ENCODE measurements around the gene MKRN3. TPM values are rescaled to one million over a fixed set of nuclear protein-coding genes. Genes with fewer than 3 reads are reported as not detected.

MKRN3 gene
- total and polyA plus RNA-seq, 2 of the 8 experiments (the other 6 are each of a cell fraction or from before 2014, with no cell fraction given) = not detected

GRCh38 chr15:23594252-23594770 is 28.8 kb downstream of the MKRN3 start:
- FAIRE-seq (no peak), DNase-seq (ENCODE audit: low read depth in 1 of 2, low spot score in 2 of 2) (no peak)
- H3K18ac ChIP-seq (ENCODE audit: extremely low read depth, low read length) = no peak overlapping the region
- no peak overlapping the region for H4K8ac ChIP-seq (ENCODE audit: extremely low read depth, insufficient read depth, low read length)
- H3K9me3 ChIP-seq (ENCODE audit: insufficient read depth in 2 of 2, low read depth in 1 of 2, low read length in 1 of 2) = peaks cover 6 to 33% of the 10 kb centered on the region in 2 experiments; a peak in 3 of 4 replicates
- no peak overlapping the region for H3K9ac ChIP-seq (replicated peaks in 1 of 4; ENCODE audit: extremely low read depth in 1 of 4, low read depth in 3 of 4, low read length in 3 of 4)
- no peak overlapping the region for H2BK20ac ChIP-seq (ENCODE audit: low read length)
- no peak overlapping the region for H2AK5ac ChIP-seq (ENCODE audit: low read depth, low read length)
- no peak overlapping the region for H4K5ac ChIP-seq (ENCODE audit: insufficient read length, low read depth, low read length)
- no peaks in the 10 kb centered on the region for H3K27me3 ChIP-seq (replicated peaks in 1 of 4; ENCODE audit: control insufficient read depth in 3 of 4, extremely low read depth in 1 of 4, insufficient read depth in 3 of 4, low read length in 3 of 4)
- no peak overlapping the region for H3K27ac ChIP-seq (ENCODE audit: low read depth, low read length)
- H3K4me2 ChIP-seq (ENCODE audit: insufficient read depth in 1 of 2, low read depth in 2 of 2, low read length in 2 of 2) = no peak overlapping the region
- H3K4me1 ChIP-seq (replicated peaks in 1 of 4; ENCODE audit: control insufficient read depth in 3 of 4, insufficient read depth in 4 of 4, low read length in 3 of 4) = no peaks in the 10 kb centered on the region
- no peaks in the 10 kb centered on the region for H3K79me1 ChIP-seq (ENCODE audit: low read depth, low read length)
- H2AFZ ChIP-seq (ENCODE audit: low read length) = no peak overlapping the region
- H3K4ac ChIP-seq (replicated peaks; ENCODE audit: insufficient read length, low read depth, low read length) = no peak overlapping the region
- no peaks in the 10 kb centered on the region for H3K36me3 ChIP-seq (ENCODE audit: control insufficient read depth in 2 of 4, insufficient read depth in 4 of 4, low read length in 3 of 4)
- H3K23ac ChIP-seq (ENCODE audit: insufficient read length) = no peak overlapping the region
- POLR2A ChIA-PET (ENCODE audit: partially characterized antibody) = no interaction called here
- H4K20me1 ChIP-seq (replicated peaks in 1 of 2; ENCODE audit: control insufficient read depth in 1 of 2, insufficient read depth in 2 of 2, low read length in 2 of 2) = no peaks in the 10 kb centered on the region
- no peaks in the 10 kb centered on the region for H3K79me2 ChIP-seq (ENCODE audit: control insufficient read depth in 1 of 2, insufficient read depth in 2 of 2, low read length in 2 of 2)
- no peak overlapping the region for H2BK12ac ChIP-seq (ENCODE audit: low read depth, low read length)
- no peak overlapping the region for H3K56ac ChIP-seq (replicated peaks; ENCODE audit: insufficient read length, low read depth, low read length)
- 77% methylated on average over 7 of the region's 7 CpGs; no CpG with 5 or more reads in 1 of the 2 experiments for WGBS, 2 experiments (ENCODE audit: extremely low coverage in 1 of 2, insufficient coverage in 1 of 2, insufficient read length in 1 of 2, insufficient replicate concordance in 2 of 2, low coverage in 1 of 2, low lambda C conversion rate in 2 of 2, missing lambda C conversion rate in 1 of 2)
- H3K23me2 ChIP-seq (ENCODE audit: low read depth, low read length) = no peaks in the 10 kb centered on the region
- H2BK15ac ChIP-seq (ENCODE audit: low read length) = no peak overlapping the region
- no peak overlapping the region for H2BK120ac ChIP-seq (replicated peaks; ENCODE audit: low read depth, low read length)
- H3K4me3 ChIP-seq (ENCODE audit: extremely low read depth in 1 of 4, insufficient read depth in 2 of 4, low read depth in 3 of 4, low read length in 4 of 4) = no peak overlapping the region
- no peak overlapping the region for H4K91ac ChIP-seq (replicated peaks; ENCODE audit: insufficient read length, low read length)
- CTCF ChIA-PET (ENCODE audit: partially characterized antibody) = no interaction called here
- H3K14ac ChIP-seq (ENCODE audit: insufficient read length) = no peak overlapping the region
- no peak overlapping the region for H2BK5ac ChIP-seq (ENCODE audit: low read depth, low read length)
- no peak for TF ChIP-seq SP1 (IDR thresholded peaks at IDR 0.05; ENCODE audit: low read depth, low read length)
- no peak for TF ChIP-seq SIX5 (IDR thresholded peaks at IDR 0.05; ENCODE audit: low read depth, low read length)
- TF ChIP-seq KDM4A (IDR thresholded peaks at IDR 0.05; ENCODE audit: low read depth, low read length, severe bottlenecking) = no peak
- TF ChIP-seq CHD1 (IDR thresholded peaks at IDR 0.05; ENCODE audit: low read depth, low read length) = no peak
- no peak for TF ChIP-seq NANOG (IDR thresholded peaks at IDR 0.05; ENCODE audit: insufficient read depth, low read depth, low read length, poor library complexity, severe bottlenecking)
- TF ChIP-seq RFX5 (IDR thresholded peaks at IDR 0.05; ENCODE audit: borderline replicate concordance, low read depth, low read length) = no peak
- no peak for TF ChIP-seq TCF12 (IDR thresholded peaks at IDR 0.05; ENCODE audit: low read depth, low read length)
- TF ChIP-seq E2F6 (IDR thresholded peaks at IDR 0.05) = no peak
- TF ChIP-seq, protein P1, sequence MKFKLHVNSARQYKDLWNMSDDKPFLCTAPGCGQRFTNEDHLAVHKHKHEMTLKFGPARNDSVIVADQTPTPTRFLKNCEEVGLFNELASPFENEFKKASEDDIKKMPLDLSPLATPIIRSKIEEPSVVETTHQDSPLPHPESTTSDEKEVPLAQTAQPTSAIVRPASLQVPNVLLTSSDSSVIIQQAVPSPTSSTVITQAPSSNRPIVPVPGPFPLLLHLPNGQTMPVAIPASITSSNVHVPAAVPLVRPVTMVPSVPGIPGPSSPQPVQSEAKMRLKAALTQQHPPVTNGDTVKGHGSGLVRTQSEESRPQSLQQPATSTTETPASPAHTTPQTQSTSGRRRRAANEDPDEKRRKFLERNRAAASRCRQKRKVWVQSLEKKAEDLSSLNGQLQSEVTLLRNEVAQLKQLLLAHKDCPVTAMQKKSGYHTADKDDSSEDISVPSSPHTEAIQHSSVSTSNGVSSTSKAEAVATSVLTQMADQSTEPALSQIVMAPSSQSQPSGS (IDR thresholded peaks at IDR 0.05; ENCODE audit: low read length) = no peak
- TF ChIP-seq ASH2L (IDR thresholded peaks at IDR 0.05; ENCODE audit: low read length) = no peak
- TF ChIP-seq FOSL1 (IDR thresholded peaks at IDR 0.05; ENCODE audit: insufficient read depth, low read depth, low read length) = no peak
- TF ChIP-seq HDAC2 (IDR thresholded peaks at IDR 0.05; ENCODE audit: borderline replicate concordance in 1 of 2, low read depth in 2 of 2, low read length in 2 of 2) = no peak

Measured in H1 (cell line).